NCI-H2196 treated with DMSO at 0.1 percent for 48 hours (cell line): ENCODE data around the gene SLC32A1.

Experiments
- DNase-seq: peaks from one replicate; lab custom pipeline; 2025; ENCODE audit not compliant: unreplicated experiment; lab: John Stamatoyannopoulos, UW

The SLC32A1 gene

GRCh38 chr20:38725148-38725901 lies 1.0 kb downstream of the SLC32A1 start:
- no peak for DNase-seq

GRCh38 chr20:38725931-38726803 lies 1.9 kb downstream of the SLC32A1 start:
- no peak for DNase-seq

- no peak for DNase-seq
Measured at GRCh38 chr20:38726804-38727606, 2.7 kb downstream of the SLC32A1 start.

- no peak for DNase-seq
Measured at GRCh38 chr20:38727607-38728190, 3.4 kb downstream of the SLC32A1 start.

- no peak for DNase-seq
Measured at GRCh38 chr20:38728191-38728781, 4.0 kb downstream of the SLC32A1 start.

GRCh38 chr20:38728911-38729642 lies 4.8 kb downstream of the SLC32A1 start:
- DNase-seq, result no peak

- DNase-seq, result no peak
Measured at GRCh38 chr20:38729767-38730166, 5.5 kb downstream of the SLC32A1 start.

GRCh38 chr20:38730167-38730988 lies 6.1 kb downstream of the SLC32A1 start:
- no peak for DNase-seq

GRCh38 chr20:38730989-38731737 lies 6.9 kb downstream of the SLC32A1 start:
- DNase-seq, result peak; percentile 45

- DNase-seq, result no peak
Measured at GRCh38 chr20:38731738-38732113, 7.4 kb downstream of the SLC32A1 start.

- no peak for DNase-seq
Measured at GRCh38 chr20:38732981-38733380, 8.7 kb downstream of the SLC32A1 start.

GRCh38 chr20:38735172-38735571 lies 10.9 kb downstream of the SLC32A1 start:
- no peak for DNase-seq

- DNase-seq, result no peak
Measured at GRCh38 chr20:38737887-38738286, 13.6 kb downstream of the SLC32A1 start.

- DNase-seq, result no peak
Measured at GRCh38 chr20:38745757-38746156, 21.5 kb downstream of the SLC32A1 start.

- no peak for DNase-seq
Measured at GRCh38 chr20:38747495-38748096, 23.3 kb downstream of the SLC32A1 start.

- DNase-seq, result peak; percentile 92
Measured at GRCh38 chr20:38748097-38748860, 24.0 kb downstream of the SLC32A1 start, which contains the start of gene ACTR5. ACTR5 (plus strand) TSS chr20:38748460; CDS start chr20:38748479, 19 bp downstream.

GRCh38 chr20:38748861-38749149 lies 24.5 kb downstream of the SLC32A1 start:
- no peak for DNase-seq
